Kidney (tissue), 14 donors: Measurements from ENCODE around the gene NECAB3. TPM values are rescaled to one million over a fixed set of nuclear protein-coding genes. Genes with fewer than 3 reads are reported as not detected.

Experiments
- DNase-seq, 5 donors: peaks; one replicate each; pipeline ENCODE4 v3.0.0-alpha.2; 2013 to 2020
- FAIRE-seq: peaks from 2 replicates; lab custom pipeline; 2012; peaks lifted over from hg19 to GRCh38; lab: Jason Lieb, UNC
- H3K27ac ChIP-seq, 2 donors: one replicate each; pipeline ENCODE4 v1.7.0; 2013; ENCODE audit warnings: low read depth in 2 of 2, low read length in 2 of 2, inconsistent platforms in 1 of 2
- H3K27me3 ChIP-seq: one replicate; pipeline ENCODE4 v1.7.1; 2013; ENCODE audit warnings: low read length, inconsistent platforms; ENCODE audit not compliant: control insufficient read depth, insufficient read depth
- H3K36me3 ChIP-seq, 3 donors: one replicate each; pipeline versions ENCODE4 v1.7.0 to v1.7.1; 2013; ENCODE audit warnings: low read length in 3 of 3, control low read depth in 1 of 3, inconsistent platforms in 1 of 3; ENCODE audit not compliant: insufficient read depth in 3 of 3, control insufficient read depth in 2 of 3
- H3K4me1 ChIP-seq, 3 donors: one replicate each; pipeline versions ENCODE4 v1.7.0 to v1.7.1; 2013; ENCODE audit warnings: low read length in 3 of 3, inconsistent platforms in 1 of 3, low read depth in 1 of 3; ENCODE audit not compliant: control insufficient read depth in 2 of 3, insufficient read depth in 2 of 3
- H3K4me3 ChIP-seq, 3 donors: one replicate each; pipeline versions ENCODE4 v1.7.0 to v1.8.1; 2013; ENCODE audit warnings: low read length in 3 of 3, control low read depth in 1 of 3, inconsistent platforms in 1 of 3
- H3K9ac ChIP-seq, 3 donors: one replicate each; pipeline versions ENCODE4 v1.7.0 to v1.7.1; 2013; ENCODE audit warnings: low read length in 3 of 3, control low read depth in 1 of 3, inconsistent platforms in 1 of 3
- H3K9me3 ChIP-seq, 3 donors: one replicate each; pipeline versions ENCODE4 v1.7.0 to v1.7.1; 2013; ENCODE audit warnings: low read length in 3 of 3, control low read depth in 1 of 3, inconsistent platforms in 1 of 3; ENCODE audit not compliant: control insufficient read depth in 2 of 3, insufficient read depth in 1 of 3
- intact Hi-C: fragments of 100-400 bp; cut with DNase I; formaldehyde crosslinking; loops from one replicate; pipeline ENCODE4 v1.11.1; 2022
- polyA plus RNA-seq: library from polyadenylated mRNA; stranded (reverse); fragments of 350-450 nt; fragmentation: Illumina TruSeq; extraction: RNeasy Lipid Tissue Mini Kit (QIAGEN cat#74804); gene quantifications from one replicate; pipeline ENCODE4 v1.2.3, GENCODE V29; 2014; ENCODE audit warnings: low read depth, low replicate concordance; ENCODE audit not compliant: insufficient read depth
- total RNA-seq: library from RNA; stranded (reverse); fragmentation: NEBNext Ultra II Directional; extraction: Animal tissue kit (Norgen Biotek cat#: 25700); gene quantifications from one replicate; pipeline ENCODE4 v1.2.1, GENCODE V29; 2021
- TF ChIP-seq, protein P1 (sequence below): IDR thresholded peaks from 3 replicates; pipeline ENCODE4 v1.5.1; 2012; ENCODE audit warnings: mild to moderate bottlenecking, moderate library complexity, borderline replicate concordance; ENCODE audit not compliant: insufficient read depth; ENCODE audit errors: extremely low read depth
- donor health status: control.
- donor health status: control.
- donor health status: control.
- donor health status: control.
- donor health status: control.
- donor health status: DM: yes; HTN: yes; CAD: no.
- donor health status: Normal renal cell carcinoma (clear cell type).

The NECAB3 gene
- total and polyA plus RNA-seq, 2 donors from 2014 or later = 19.7 to 35.6 TPM

DNA sequence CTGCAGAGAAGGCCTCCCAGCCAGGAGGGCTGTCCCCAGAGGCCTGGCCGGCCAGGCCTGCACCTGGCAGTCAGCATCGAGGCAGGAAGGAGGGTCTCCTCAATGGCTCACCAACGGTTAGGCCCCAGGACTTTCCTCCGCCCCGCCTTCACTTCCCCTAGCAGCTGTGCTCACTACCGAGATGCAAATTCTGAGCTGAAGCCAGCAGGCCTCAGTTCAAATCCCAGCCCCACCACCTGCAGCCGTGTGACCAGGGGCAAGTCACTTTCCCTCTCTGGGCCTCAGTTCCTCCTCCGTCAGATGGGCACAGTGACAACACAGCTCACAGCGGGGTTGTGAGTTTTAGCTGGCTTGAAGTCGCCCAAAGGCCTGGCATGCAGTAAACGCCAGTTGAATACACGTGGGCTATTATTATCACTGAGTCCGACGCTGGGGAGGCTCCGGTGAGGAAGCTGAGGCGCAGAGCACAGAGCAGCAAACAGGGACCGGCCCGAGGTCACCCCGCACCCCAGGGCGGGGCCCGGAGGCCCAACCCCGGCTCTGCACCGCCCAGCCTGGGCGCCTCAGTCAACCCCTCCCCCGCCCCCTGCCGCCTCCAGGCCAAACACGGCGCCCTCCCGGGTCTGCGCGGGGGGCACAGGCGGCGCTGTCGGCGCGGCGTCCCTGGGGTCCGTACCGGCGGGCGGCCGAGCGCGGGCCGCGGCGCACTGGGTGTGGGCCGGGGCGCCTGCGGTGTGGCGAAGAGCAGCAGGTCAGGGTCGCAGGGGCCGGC lies 11.3 kb upstream of the NECAB3 start:
- no peak overlapping the region for H3K27ac ChIP-seq
- H3K27me3 ChIP-seq = no peaks in the 10 kb centered on the region
- H3K4me3 ChIP-seq = peak overlapping the region in 1 of 3 donors; percentile 28
- intact Hi-C loops = no loop called here
- H3K9me3 ChIP-seq = no peaks in the 10 kb centered on the region
- no peak overlapping the region for H3K9ac ChIP-seq
- H3K4me1 ChIP-seq = peaks cover 0 to 6% (median 0%) of the 10 kb centered on the region in 3 donors
- FAIRE-seq (no peak), DNase-seq (peak in 2 of 5 donors; percentile 26 to 65)
- TF ChIP-seq, protein P1, sequence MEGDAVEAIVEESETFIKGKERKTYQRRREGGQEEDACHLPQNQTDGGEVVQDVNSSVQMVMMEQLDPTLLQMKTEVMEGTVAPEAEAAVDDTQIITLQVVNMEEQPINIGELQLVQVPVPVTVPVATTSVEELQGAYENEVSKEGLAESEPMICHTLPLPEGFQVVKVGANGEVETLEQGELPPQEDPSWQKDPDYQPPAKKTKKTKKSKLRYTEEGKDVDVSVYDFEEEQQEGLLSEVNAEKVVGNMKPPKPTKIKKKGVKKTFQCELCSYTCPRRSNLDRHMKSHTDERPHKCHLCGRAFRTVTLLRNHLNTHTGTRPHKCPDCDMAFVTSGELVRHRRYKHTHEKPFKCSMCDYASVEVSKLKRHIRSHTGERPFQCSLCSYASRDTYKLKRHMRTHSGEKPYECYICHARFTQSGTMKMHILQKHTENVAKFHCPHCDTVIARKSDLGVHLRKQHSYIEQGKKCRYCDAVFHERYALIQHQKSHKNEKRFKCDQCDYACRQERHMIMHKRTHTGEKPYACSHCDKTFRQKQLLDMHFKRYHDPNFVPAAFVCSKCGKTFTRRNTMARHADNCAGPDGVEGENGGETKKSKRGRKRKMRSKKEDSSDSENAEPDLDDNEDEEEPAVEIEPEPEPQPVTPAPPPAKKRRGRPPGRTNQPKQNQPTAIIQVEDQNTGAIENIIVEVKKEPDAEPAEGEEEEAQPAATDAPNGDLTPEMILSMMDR = no peak
- no peaks in the 10 kb centered on the region for H3K36me3 ChIP-seq

GRCh38 chr20:33684533-33685327 lies 10.5 kb upstream of the NECAB3 start:
- DNase-seq (peak in 1 of 5 donors; percentile 63), FAIRE-seq (no peak)
- Histone ChIP-seq H3K4me1 (peaks cover 0 to 6% (median 0%) of the 10 kb centered on the region in 3 donors), H3K9me3 (no peaks in the 10 kb centered on the region), H3K9ac (no peak overlapping the region), H3K27ac (no peak overlapping the region), H3K4me3 (no peak overlapping the region), H3K27me3 (no peaks in the 10 kb centered on the region), H3K36me3 (no peaks in the 10 kb centered on the region)
- intact Hi-C loops = no loop called here
- TF ChIP-seq, protein P1 = no peak

GRCh38 chr20:33681728-33682353 lies 7.6 kb upstream of the NECAB3 start:
- Histone ChIP-seq H3K27me3 (no peaks in the 10 kb centered on the region), H3K9ac (no peak overlapping the region), H3K36me3 (no peaks in the 10 kb centered on the region), H3K9me3 (no peaks in the 10 kb centered on the region), H3K4me1 (peaks cover 0 to 6% (median 0%) of the 10 kb centered on the region in 3 donors), H3K4me3 (no peak overlapping the region), H3K27ac (no peak overlapping the region)
- DNase-seq (no peak), FAIRE-seq (no peak)
- TF ChIP-seq, protein P1 = no peak
- intact Hi-C loops = no loop called here
